NCI-H187 (cell line): ENCODE data around the gene FAS.

ENCODE experiments used
- DNase-seq, 2 experiments: peaks; one replicate each; lab custom pipeline; 2025; lab: John Stamatoyannopoulos, UW

The FAS gene

GRCh38 chr10:88990384-88991160, at the start of gene FAS:
FAS (plus strand) TSS chr10:88990798; CDS start chr10:88990877, 79 bp downstream.
- DNase-seq: no peak

- DNase-seq: no peak
Measured at GRCh38 chr10:88941026-88941425, 49.6 kb upstream of the FAS start.

DNA sequence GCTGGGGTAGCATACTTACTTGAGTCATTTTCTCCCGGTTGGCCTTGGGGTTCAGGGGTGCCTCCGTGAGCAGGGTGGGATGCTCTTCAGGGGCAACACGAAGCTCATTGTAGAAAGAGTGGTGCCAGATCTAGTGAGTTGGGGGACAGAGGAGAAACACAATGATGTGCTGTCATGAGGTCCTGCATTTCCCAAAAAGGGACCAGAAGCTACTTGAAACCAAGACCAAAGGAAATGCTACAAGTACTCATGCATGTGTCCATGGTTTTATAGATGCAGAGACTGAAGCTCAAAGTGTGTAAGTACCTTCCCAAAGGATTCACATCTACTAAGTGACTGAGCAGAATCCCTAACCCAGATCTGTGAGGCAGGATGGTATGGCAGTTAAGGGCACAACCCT, 46.8 kb upstream of the FAS start:
- no peak for DNase-seq

GRCh38 chr10:88944813-88945212, 45.8 kb upstream of the FAS start:
- no peak for DNase-seq

DNA sequence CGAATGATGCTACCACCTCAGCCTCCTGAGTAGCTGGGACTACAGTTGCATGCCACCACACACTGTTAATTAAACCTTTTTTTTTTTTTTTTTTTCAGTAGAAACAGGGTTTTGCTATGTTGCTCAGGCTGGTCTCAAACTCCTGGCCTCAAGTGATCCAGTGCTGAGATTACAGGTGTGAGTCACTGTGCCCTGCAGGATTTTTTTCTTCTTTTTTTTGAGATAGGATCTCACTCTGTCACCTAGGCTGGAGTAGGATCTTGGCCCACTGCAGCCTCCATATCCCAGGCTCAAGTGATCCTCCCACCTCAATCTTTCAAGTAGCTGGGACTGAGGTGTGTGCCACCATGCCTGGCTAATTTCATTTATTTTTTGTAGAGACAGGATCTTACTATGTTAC, 44.4 kb upstream of the FAS start:
- DNase-seq: no peak

GRCh38 chr10:88946965-88947590, 43.5 kb upstream of the FAS start:
- no peak for DNase-seq

DNA sequence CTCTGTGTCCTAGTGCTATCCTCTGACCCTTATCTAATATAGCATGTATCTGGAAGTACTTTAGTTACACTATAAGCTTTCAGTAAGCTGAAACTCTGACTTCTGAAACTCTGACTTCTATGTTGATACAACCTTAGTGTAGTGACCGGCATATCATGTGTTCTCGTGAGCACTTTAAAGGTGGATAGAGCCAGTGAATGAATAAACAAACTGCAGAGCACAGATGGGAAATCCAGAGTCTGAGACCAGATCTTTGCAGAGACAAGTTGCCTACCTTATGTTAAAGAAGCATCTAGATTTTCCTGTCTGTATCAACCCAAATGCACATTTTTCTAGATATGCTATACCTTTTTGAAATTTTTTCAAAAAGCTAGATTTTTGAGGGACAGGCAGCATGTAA, 41.5 kb upstream of the FAS start:
- DNase-seq: no peak

DNA sequence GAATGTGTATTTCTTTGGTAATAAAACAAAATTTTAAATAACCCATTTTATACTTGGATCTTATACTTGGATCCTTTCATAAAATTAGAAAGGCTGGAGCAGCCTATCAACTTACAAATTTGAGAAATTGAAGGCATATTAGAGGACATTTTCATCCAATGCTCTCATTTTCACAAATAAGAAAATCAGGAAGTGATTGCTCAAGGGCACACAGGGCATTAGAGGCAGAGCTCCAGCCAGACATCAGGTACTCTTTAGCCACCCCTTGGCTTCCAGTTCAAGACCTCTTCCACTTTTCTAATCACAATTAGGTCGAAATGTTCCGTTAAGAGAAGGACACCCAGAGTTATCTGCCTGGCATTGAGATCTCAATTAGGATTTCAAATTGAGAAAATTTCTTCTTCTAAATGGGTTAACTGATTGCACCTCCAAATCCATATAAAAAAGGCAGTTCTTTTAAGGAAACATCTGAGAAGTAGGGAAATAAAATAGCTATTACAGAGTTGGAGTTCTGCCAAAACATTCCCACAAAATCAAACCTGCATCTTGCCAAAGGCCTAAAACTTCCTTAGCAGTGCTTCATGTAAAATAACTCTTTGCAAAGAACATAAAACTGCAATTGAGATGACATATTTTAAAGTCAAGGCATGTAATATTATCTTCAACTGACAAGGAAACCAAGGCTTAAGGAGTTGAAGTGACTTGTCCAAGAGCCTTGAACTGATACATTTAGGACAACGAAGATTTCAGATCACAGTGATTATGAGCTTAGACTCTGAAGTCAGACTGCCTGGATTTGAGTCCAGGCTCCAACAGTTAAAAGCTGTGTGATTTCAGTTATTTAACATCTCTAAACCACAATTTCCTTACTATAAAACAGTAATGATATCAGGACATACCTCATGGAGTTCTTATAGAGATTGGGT, 40.4 kb upstream of the FAS start:
- no peak for DNase-seq

GRCh38 chr10:88952647-88953111, 37.9 kb upstream of the FAS start, which contains the start of gene ACTA2:
ACTA2 (minus strand) TSS chr10:88952773; CDS start chr10:88948930, 3,843 bp downstream.
- no peak for DNase-seq

- DNase-seq: no peak
Measured at GRCh38 chr10:88953662-88954061, 36.9 kb upstream of the FAS start.

- DNase-seq: no peak
Measured at GRCh38 chr10:88954458-88955083, 36.0 kb upstream of the FAS start.

- no peak for DNase-seq
Measured at GRCh38 chr10:88957381-88957780, 33.2 kb upstream of the FAS start.

DNA sequence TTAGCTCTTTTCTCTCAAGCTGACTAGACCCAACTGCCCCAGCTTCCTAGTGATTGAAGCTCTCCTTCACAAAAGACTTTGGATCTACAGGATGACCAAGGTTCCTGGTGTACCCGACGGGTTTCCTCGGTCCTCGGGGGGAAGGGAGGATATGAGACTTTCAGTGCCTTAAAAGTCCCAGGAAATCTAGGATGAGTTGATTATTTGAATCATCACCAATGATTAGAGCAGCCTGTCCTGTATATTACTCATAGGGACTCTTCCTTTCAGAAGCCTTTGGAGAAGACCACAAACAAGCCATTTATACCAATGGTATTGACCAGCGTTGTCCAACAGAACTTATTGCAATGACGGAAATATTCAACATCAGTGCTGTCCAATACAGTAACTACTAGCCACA, 31.9 kb upstream of the FAS start:
- DNase-seq: no peak

DNA sequence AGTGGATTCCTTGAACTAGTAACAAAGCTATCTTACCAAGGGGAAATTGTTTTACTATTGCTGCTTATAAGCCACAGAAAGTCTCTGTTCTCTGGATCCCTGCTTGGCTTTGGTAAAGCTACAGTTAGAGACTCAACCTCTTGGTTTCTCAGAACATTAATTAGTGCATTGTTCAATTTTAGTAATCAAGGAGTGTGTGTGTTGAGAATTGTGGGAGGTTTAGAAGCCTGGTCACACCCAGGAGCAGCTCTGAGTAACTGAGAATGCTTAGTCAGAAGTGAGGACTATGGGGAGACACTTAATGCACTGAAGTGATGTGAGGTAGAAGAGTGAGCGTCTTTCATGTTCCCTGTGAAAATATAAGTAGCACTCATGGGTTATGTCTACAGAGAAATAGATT, 29.8 kb upstream of the FAS start:
- DNase-seq: no peak

DNA sequence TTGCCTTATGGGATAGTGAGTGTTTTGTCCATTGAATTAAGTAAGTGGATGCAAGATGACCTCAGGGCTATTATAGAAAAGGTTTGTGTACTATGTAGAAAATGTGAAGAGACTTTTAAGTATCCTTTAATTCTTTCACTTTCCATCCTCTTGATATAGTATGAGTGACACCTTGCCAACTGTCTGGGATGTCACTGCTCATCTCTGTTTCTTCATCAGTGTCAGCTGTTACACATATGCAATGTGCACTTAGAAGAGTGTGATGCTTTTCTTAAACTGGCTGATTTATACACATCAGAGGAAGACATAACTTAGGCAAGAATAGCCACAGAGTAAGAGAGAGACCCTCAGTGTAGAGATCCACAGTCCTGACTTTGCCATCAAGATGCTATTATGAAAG, 29.3 kb upstream of the FAS start:
- DNase-seq: no peak

GRCh38 chr10:88962336-88962735, 28.3 kb upstream of the FAS start:
- no peak for DNase-seq

- no peak for DNase-seq
Measured at GRCh38 chr10:88963318-88963717, 27.3 kb upstream of the FAS start.

DNA sequence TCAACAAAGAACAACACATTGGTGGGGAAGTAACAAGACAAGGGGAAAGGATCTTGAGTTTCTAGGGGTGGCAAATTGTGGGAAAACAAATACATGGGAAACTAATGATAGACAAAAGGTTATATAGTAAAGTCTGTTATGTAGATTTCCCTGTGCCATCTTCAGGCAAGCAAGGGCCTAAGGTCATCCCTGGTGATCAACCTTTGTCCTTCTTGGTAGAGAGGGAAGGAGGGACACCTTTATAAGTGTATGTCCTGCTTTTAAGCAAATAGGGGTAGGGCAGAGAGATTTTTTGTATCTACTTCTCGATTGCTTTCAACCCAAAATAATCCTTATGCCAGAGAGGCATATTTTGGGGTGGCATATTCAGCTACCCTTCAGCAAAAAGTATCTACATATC, 26.2 kb upstream of the FAS start:
- no peak for DNase-seq

- DNase-seq: no peak
Measured at GRCh38 chr10:88964869-88965415, 25.7 kb upstream of the FAS start.

DNA sequence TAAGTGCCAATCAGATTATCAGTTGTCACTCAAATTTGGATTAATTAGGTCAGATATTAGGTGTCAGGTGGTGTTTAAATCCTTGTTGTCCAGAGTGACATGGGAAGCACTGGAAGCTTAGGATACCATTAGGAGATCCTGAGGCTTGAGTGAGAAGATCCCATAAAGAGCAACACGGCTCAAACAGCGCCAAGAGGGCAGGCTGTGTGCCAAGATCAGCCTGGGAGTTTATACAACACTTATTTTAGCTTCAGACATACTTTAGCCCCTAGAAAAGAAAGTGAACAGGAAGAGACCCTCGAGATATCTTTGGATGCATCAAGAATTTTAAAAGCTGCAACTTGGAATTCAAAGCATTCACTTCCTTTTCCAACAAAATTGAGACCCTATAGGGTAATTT, 23.8 kb upstream of the FAS start:
- DNase-seq: no peak

DNA sequence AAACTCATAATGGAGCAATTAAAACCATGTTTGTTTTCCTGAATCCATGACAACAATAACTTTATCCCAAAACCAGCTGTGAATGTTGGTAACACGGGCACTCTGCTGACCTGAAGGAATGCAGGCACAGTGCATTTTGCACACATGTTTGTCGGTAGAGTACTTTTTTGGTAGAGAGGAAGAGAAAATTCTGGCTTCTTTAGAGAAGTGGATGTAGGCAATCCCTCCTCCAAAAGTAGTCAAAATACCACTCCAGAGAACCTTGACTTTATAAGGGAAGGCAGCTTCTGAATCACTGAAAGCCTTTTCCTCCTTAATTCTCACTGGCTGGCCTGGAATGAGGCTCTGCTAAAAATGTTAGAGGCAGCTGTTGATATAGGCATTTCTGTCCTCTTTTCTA, 22.2 kb upstream of the FAS start:
- no peak for DNase-seq
